Measurements from ENCODE around the gene USP34.

- TF ChIP-seq EZH2 (IDR thresholded peaks at IDR 0.05; ENCODE audit: borderline replicate concordance, low read length) = no peak
- TF ChIP-seq CTCF (conservative IDR thresholded peaks at IDR 0.05 in 1 of 2, IDR thresholded peaks at IDR 0.05 in 1 of 2; ENCODE audit: extremely low read depth in 1 of 2, insufficient read depth in 1 of 2, low read depth in 1 of 2, low read length in 2 of 2) = no peak
These were observed 91.4 kb downstream of the USP34 start for GRCh38 chr2:61379521-61379920.

Data from mammary epithelial cell (primary cell).